Peyer's patch (tissue), 4 donors: ENCODE results near the gene ATF2. TPM values are rescaled to one million over a fixed set of nuclear protein-coding genes. Genes with fewer than 3 reads are reported as not detected.

ENCODE experiments used
- DNase-seq, 3 donors: peaks; one replicate each; pipeline ENCODE4 v3.0.0-alpha.2; 2017 to 2019
- H3K27ac ChIP-seq, 4 donors: fragments of 200-600 bp; sonication (generic); one replicate each; pipeline ENCODE4 v1.5.1; 2016 to 2019
- H3K27me3 ChIP-seq, 2 donors: fragments of 200-600 bp; sonication (generic); one replicate each; pipeline ENCODE4 v1.5.1; 2019
- H3K36me3 ChIP-seq, 3 donors: fragments of 200-600 bp; sonication (generic); one replicate each; pipeline ENCODE4 v1.5.1; 2016 to 2019
- H3K4me1 ChIP-seq, 4 donors: fragments of 200-600 bp; sonication (generic); one replicate each; pipeline ENCODE4 v1.5.1; 2016 to 2019
- H3K4me3 ChIP-seq, 4 donors: fragments of 200-600 bp; sonication (generic); 1 replicate in 3 of 4; 2 replicates in 1 of 4; pipeline ENCODE4 v1.5.1; 2016 to 2019; ENCODE audit warnings: mild to moderate bottlenecking in 1 of 4
- H3K9me3 ChIP-seq, 4 donors: fragments of 200-600 bp; sonication (generic); one replicate each; pipeline ENCODE4 v1.5.1; 2016 to 2019; ENCODE audit warnings: mild to moderate bottlenecking in 1 of 4
- CTCF ChIP-seq, 6 experiments: fragments of 450-650 bp in 4 of 6; fragments of 200-600 bp in 2 of 6; sonication (generic) in 1 of 6; IDR thresholded peaks; one replicate each; pipeline ENCODE4 v1.5.1; 2017 to 2019; ENCODE audit warnings: antibody characterized with exemption in 6 of 6, mild to moderate bottlenecking in 3 of 6, moderate library complexity in 1 of 6
- POLR2A ChIP-seq, 2 donors: fragments of 450-650 bp; IDR thresholded peaks; one replicate each; pipeline ENCODE4 v1.5.1; 2017; ENCODE audit warnings: antibody characterized with exemption in 2 of 2, mild to moderate bottlenecking in 2 of 2, moderate library complexity in 2 of 2
- total RNA-seq, 4 donors: library from RNA; depleted of rRNA; stranded (reverse); fragments of >200 nt; gene quantifications; one replicate each; pipeline ENCODE4 v1.1.0, GENCODE V29; 2016

Gene ATF2
- total RNA-seq, 4 donors from 2014 or later, result 46.8 to 54.5 (median 51.0) TPM

GRCh38 chr2:175203621-175204496, 35.9 kb upstream of the ATF2 start:
- Histone ChIP-seq H3K27ac (no peak overlapping the region), H3K27me3 (no peaks in the 10 kb centered on the region), H3K4me1 (no peaks in the 10 kb centered on the region), H3K36me3 (no peaks in the 10 kb centered on the region), H3K4me3 (no peak overlapping the region), H3K9me3 (no peaks in the 10 kb centered on the region)
- peak; percentile 31 to 59 (median 49) for DNase-seq
- TF ChIP-seq POLR2A (IDR thresholded peaks at IDR 0.05) (no peak), CTCF (IDR thresholded peaks at IDR 0.05) (peak in 5 of 6 experiments; percentile 9 to 49 (median 43))

- H3K36me3 ChIP-seq, result no peaks in the 10 kb centered on the region
- H3K4me3 ChIP-seq, result no peak overlapping the region
- no peaks in the 10 kb centered on the region for H3K9me3 ChIP-seq
- no peak overlapping the region for H3K27ac ChIP-seq
- DNase-seq, result no peak
- no peaks in the 10 kb centered on the region for H3K4me1 ChIP-seq
- TF ChIP-seq CTCF (IDR thresholded peaks at IDR 0.05) (no peak), POLR2A (IDR thresholded peaks at IDR 0.05) (no peak)
- H3K27me3 ChIP-seq, result no peaks in the 10 kb centered on the region
Measured at GRCh38 chr2:175195012-175195411, 27.0 kb upstream of the ATF2 start.

GRCh38 chr2:175188761-175189160, 20.8 kb upstream of the ATF2 start:
- H3K4me1 ChIP-seq, result no peaks in the 10 kb centered on the region
- no peaks in the 10 kb centered on the region for H3K36me3 ChIP-seq
- H3K27ac ChIP-seq, result no peak overlapping the region
- no peaks in the 10 kb centered on the region for H3K9me3 ChIP-seq
- H3K4me3 ChIP-seq, result no peak overlapping the region
- no peak for DNase-seq
- no peaks in the 10 kb centered on the region for H3K27me3 ChIP-seq
- TF ChIP-seq POLR2A (IDR thresholded peaks at IDR 0.05) (no peak), CTCF (IDR thresholded peaks at IDR 0.05) (no peak)

GRCh38 chr2:175187378-175187777, 19.4 kb upstream of the ATF2 start:
- TF ChIP-seq CTCF (IDR thresholded peaks at IDR 0.05) (peak in 2 of 6 experiments; percentile 14 to 29), POLR2A (IDR thresholded peaks at IDR 0.05) (no peak)
- Histone ChIP-seq H3K27ac (no peak overlapping the region), H3K27me3 (no peaks in the 10 kb centered on the region), H3K36me3 (no peaks in the 10 kb centered on the region), H3K4me1 (no peaks in the 10 kb centered on the region), H3K4me3 (no peak overlapping the region), H3K9me3 (no peaks in the 10 kb centered on the region)
- DNase-seq, result no peak

- Histone ChIP-seq H3K4me1 (peaks cover 0 to 14% (median 0%) of the 10 kb centered on the region in 4 donors), H3K27me3 (no peaks in the 10 kb centered on the region), H3K9me3 (no peaks in the 10 kb centered on the region), H3K27ac (no peak overlapping the region), H3K36me3 (peaks cover 0 to 13% (median 0%) of the 10 kb centered on the region in 3 donors), H3K4me3 (no peak overlapping the region)
- TF ChIP-seq POLR2A (IDR thresholded peaks at IDR 0.05), result no peak
- DNase-seq, result no peak
Measured at GRCh38 chr2:175183674-175184073, 15.7 kb upstream of the ATF2 start.

GRCh38 chr2:175181877-175182308, 13.9 kb upstream of the ATF2 start:
- no peak for DNase-seq
- Histone ChIP-seq H3K27me3 (no peaks in the 10 kb centered on the region), H3K4me1 (peaks cover 0 to 16% (median 0%) of the 10 kb centered on the region in 4 donors), H3K9me3 (no peaks in the 10 kb centered on the region), H3K27ac (peak overlapping the region; percentile 84 to 96 (median 92)), H3K4me3 (peak overlapping the region; percentile 74 to 89 (median 84)), H3K36me3 (peaks cover 0 to 31% (median 0%) of the 10 kb centered on the region in 3 donors)
- TF ChIP-seq CTCF (IDR thresholded peaks at IDR 0.05) (no peak), POLR2A (IDR thresholded peaks at IDR 0.05) (no peak)
